ENCODE data around the gene RASAL3.
A peak's percentile ranks its signal among the peaks of the same experiment; 100 is the strongest.
"Not testable (repeated sequence)": the region's sequence is repeated elsewhere in the genome, so short reads cannot be mapped to it uniquely, and the experiment has no call there.

Gene RASAL3

GRCh38 chr19:15464394-15465385 lies at the start of gene RASAL3:
Gene RASAL3, minus strand, starts transcription at chr19:15464544. Its CDS starts 186 bp downstream, at chr19:15464358.
- DNase-seq = no peak

GRCh38 chr19:15511671-15512424 lies 47.5 kb upstream of the RASAL3 start:
- no peak for DNase-seq

- no peak for DNase-seq
These were observed 43.8 kb upstream of the RASAL3 start, which contains the start of gene CYP4F22 for GRCh38 chr19:15508035-15508710. Gene CYP4F22, plus strand, starts transcription at chr19:15508525. Its CDS starts 16,812 bp downstream, at chr19:15525337.

- no peak for DNase-seq
These were observed 43.0 kb upstream of the RASAL3 start for GRCh38 chr19:15507068-15508034.

- DNase-seq = peak; percentile 34
These were observed 41.8 kb upstream of the RASAL3 start for GRCh38 chr19:15506074-15506571.

GRCh38 chr19:15502264-15502663 lies 37.9 kb upstream of the RASAL3 start:
- DNase-seq = no peak

- no peak for DNase-seq
These were observed 37.3 kb upstream of the RASAL3 start for GRCh38 chr19:15501596-15501995.

GRCh38 chr19:15498910-15499309 lies 34.6 kb upstream of the RASAL3 start:
- DNase-seq = no peak

- no peak for DNase-seq
These were observed 34.0 kb upstream of the RASAL3 start for GRCh38 chr19:15498156-15498858.

GRCh38 chr19:15495151-15495550 lies 30.8 kb upstream of the RASAL3 start:
- DNase-seq = no peak

GRCh38 chr19:15488489-15489226 lies 24.3 kb upstream of the RASAL3 start:
- DNase-seq = no peak

GRCh38 chr19:15487038-15487437 lies 22.7 kb upstream of the RASAL3 start:
- DNase-seq = no peak

GRCh38 chr19:15485768-15486167 lies 21.4 kb upstream of the RASAL3 start:
- DNase-seq = not testable (repeated sequence)

- not testable (repeated sequence) for DNase-seq
These were observed 16.7 kb upstream of the RASAL3 start for GRCh38 chr19:15480996-15481395.

- peak; percentile 68 for DNase-seq
These were observed 15.3 kb upstream of the RASAL3 start, which contains the start of gene PGLYRP2 for GRCh38 chr19:15479391-15480345. Gene PGLYRP2, minus strand, starts transcription at chr19:15479501. Its CDS starts 130 bp downstream, at chr19:15479371.

GRCh38 chr19:15476325-15476724 lies 12.0 kb upstream of the RASAL3 start:
- DNase-seq = no peak

GRCh38 chr19:15475611-15476010 lies 11.3 kb upstream of the RASAL3 start:
- no peak for DNase-seq

- DNase-seq = no peak
These were observed 10.8 kb upstream of the RASAL3 start for GRCh38 chr19:15475169-15475568.

GRCh38 chr19:15473821-15474220 lies 9.5 kb upstream of the RASAL3 start:
- DNase-seq = not testable (repeated sequence)

Measured in inflammatory macrophage treated with lipopolysaccharide for 4 hours (primary cell).